ENCODE data around the gene TNK2. TPM values are rescaled to one million over a fixed set of nuclear protein-coding genes. Genes with fewer than 3 reads are reported as not detected.

Gene TNK2
- total and polyA plus RNA-seq, 8 donors = 21.0 to 91.2 (median 25.0) TPM

DNA sequence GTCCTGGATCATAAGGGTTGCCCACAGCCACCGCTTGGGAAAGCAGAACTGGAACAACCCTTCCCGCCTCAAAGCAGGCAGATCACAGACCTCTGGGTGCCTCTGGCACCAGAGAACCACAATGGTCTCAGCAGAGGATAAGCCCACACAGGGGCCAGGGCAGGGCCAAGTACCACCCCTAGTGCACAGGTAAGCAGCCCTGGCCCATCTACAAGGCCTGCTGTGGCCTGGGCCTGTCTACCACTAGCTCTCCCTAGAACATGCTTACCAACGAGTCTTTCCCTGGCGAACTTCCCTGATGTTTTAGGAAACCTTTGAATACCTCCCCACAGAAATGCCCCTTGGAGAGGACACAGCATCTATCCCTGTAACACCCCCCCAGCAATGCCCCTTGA, 28.3 kb downstream of the TNK2 start:
- no peak for ATAC-seq
- Histone ChIP-seq H3K4me1 (no peaks in the 10 kb centered on the region), H3K27me3 (no peaks in the 10 kb centered on the region), H3K27ac (no peak overlapping the region), H3K4me3 (no peak overlapping the region), H3K9me3 (no peaks in the 10 kb centered on the region), H3K36me3 (peaks cover 0 to 8% (median 0%) of the 10 kb centered on the region in 3 donors)
- FAIRE-seq = no peak
- intact Hi-C loops (cut with DNase I) = no loop called here
- DNase-seq = no peak
- WGBS, 2 donors = 90 to 96% methylated on average over 4 of the region's 4 CpGs
- TF ChIP-seq, protein P1, sequence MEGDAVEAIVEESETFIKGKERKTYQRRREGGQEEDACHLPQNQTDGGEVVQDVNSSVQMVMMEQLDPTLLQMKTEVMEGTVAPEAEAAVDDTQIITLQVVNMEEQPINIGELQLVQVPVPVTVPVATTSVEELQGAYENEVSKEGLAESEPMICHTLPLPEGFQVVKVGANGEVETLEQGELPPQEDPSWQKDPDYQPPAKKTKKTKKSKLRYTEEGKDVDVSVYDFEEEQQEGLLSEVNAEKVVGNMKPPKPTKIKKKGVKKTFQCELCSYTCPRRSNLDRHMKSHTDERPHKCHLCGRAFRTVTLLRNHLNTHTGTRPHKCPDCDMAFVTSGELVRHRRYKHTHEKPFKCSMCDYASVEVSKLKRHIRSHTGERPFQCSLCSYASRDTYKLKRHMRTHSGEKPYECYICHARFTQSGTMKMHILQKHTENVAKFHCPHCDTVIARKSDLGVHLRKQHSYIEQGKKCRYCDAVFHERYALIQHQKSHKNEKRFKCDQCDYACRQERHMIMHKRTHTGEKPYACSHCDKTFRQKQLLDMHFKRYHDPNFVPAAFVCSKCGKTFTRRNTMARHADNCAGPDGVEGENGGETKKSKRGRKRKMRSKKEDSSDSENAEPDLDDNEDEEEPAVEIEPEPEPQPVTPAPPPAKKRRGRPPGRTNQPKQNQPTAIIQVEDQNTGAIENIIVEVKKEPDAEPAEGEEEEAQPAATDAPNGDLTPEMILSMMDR (IDR thresholded peaks at IDR 0.05) = no peak

DNA sequence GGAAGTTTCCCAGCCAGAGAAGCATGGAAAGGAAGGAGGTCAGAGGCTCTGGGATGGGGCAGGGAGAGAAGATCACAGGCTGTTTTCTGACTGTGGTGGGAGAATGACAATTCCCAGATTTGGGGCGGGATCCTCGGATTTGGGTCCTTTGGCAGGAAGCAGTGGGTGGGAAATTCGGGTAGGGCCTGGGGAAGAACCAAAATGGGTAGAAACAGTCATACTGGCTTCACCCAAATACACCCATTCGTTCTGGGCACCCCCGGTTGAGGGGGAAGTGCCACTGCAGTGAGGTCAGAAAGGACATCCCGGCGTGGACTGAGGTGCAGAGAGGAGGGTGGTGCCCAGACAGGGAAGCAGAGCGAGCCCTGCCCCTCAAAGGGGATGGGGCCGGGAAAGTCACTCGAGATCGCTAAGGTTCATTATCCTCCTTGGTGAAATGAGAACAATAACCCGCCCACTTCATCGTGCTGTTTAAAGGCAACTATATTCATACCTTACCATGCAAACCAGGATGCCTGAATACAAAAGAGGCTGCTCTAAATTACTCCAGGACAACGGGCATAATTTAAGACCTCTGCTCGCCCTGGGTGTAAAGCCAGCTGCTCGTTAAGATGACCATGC, 28.8 kb downstream of the TNK2 start:
- intact Hi-C loops (cut with DNase I) = no loop called here
- TF ChIP-seq, protein P1 (IDR thresholded peaks at IDR 0.05) = no peak
- H3K27me3 ChIP-seq = no peaks in the 10 kb centered on the region
- no peak overlapping the region for H3K27ac ChIP-seq
- peaks cover 0 to 8% (median 0%) of the 10 kb centered on the region in 3 donors for H3K36me3 ChIP-seq
- no peak overlapping the region for H3K4me3 ChIP-seq
- DNase-seq (no peak), ATAC-seq (no peak), FAIRE-seq (no peak)
- WGBS, 2 donors = 84 to 91% methylated on average over 16 of the region's 16 CpGs
- H3K4me1 ChIP-seq = no peaks in the 10 kb centered on the region
- no peaks in the 10 kb centered on the region for H3K9me3 ChIP-seq

DNA sequence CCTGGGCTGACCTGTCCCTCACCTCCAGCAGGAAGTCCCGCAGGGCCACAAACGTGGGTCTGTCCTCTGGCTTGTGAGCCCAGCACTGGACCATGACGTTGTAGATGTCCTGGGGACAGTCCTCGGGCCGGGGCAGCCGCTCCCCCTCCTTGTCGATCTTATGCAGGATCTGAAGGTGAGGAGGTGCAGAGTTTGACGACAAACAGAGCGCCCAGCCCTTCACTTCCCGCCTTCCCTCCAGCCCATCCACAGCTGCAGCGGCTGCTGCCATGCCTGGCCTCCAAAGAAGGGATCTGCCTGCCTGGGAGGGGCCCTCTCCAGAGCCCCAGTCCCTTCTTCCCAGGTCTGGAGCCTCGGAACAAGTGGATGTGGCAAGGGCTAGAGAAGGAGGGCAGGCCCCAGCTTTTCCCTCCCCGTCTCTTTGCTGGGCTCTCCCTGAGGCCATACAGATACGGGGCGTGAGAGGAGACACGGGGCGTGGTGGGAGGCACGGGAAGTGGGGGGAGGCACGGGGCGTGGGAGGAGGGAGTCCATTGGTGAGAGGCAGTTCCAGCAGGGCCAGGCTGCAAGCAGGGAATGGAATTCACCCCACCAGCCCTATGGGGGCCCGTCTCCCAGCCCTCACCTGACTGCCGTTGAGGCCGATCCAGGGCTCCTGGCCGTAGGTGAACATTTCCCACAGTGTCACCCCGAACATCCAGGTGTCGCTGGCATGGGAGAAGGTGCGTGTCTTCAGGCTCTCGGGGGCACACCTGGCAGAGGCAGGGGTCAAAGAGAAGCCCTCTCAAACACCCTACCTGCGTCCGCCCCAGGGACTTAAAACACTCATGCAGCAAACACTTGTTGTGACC, 29.7 kb downstream of the TNK2 start:
- Histone ChIP-seq H3K9me3 (no peaks in the 10 kb centered on the region), H3K27ac (no peak overlapping the region), H3K4me1 (no peaks in the 10 kb centered on the region), H3K4me3 (no peak overlapping the region), H3K27me3 (no peaks in the 10 kb centered on the region), H3K36me3 (peaks cover 0 to 1% (median 0%) of the 10 kb centered on the region in 3 donors)
- DNase-seq = no peak
- no peak for ATAC-seq
- no peak for FAIRE-seq
- TF ChIP-seq, protein P1 (IDR thresholded peaks at IDR 0.05) = no peak
- intact Hi-C loops (cut with DNase I) = no loop called here
- 89 to 90% methylated on average over 29 to 30 of the region's 30 CpGs for WGBS, 2 donors

GRCh38 chr3:195877767-195878423, 30.5 kb downstream of the TNK2 start:
- no peaks in the 10 kb centered on the region for H3K27me3 ChIP-seq
- no peak for FAIRE-seq
- H3K9me3 ChIP-seq = no peaks in the 10 kb centered on the region
- H3K4me1 ChIP-seq = no peaks in the 10 kb centered on the region
- no peaks in the 10 kb centered on the region for H3K36me3 ChIP-seq
- ATAC-seq = peak in 1 of 4 donors; percentile 18
- no peak overlapping the region for H3K27ac ChIP-seq
- intact Hi-C loops (cut with DNase I) = no loop called here
- TF ChIP-seq, protein P1 (IDR thresholded peaks at IDR 0.05) = no peak
- no peak overlapping the region for H3K4me3 ChIP-seq
- WGBS, 2 donors = 91 to 94% methylated on average over 15 of the region's 15 CpGs
- DNase-seq = no peak

Data from pancreas (tissue), 10 donors.